ENCODE data around the gene NDUFB8. TPM values are rescaled to one million over a fixed set of nuclear protein-coding genes. Genes with fewer than 3 reads are reported as not detected.

NDUFB8 gene
- total and polyA plus RNA-seq, 10 of the 15 experiments (the other 5 are each of a cell fraction or from before 2014, with no cell fraction given): 180 to 572 (median 382) TPM

GRCh38 chr10:100516847-100517246 lies 12.8 kb downstream of the NDUFB8 start:
- no peak for TF ChIP-seq BRCA1 (IDR thresholded peaks at IDR 0.05; ENCODE audit: low read depth, low read length)
- TF ChIP-seq POLR2A (IDR thresholded peaks at IDR 0.05; ENCODE audit: low read depth, low read length): no peak
- TF ChIP-seq ZNF384 (IDR thresholded peaks at IDR 0.05; ENCODE audit: borderline replicate concordance, low read depth, low read length): no peak
- no peak for TF ChIP-seq IRF5 (IDR thresholded peaks at IDR 0.05; ENCODE audit: borderline replicate concordance)
- TF ChIP-seq TCF3 (IDR thresholded peaks at IDR 0.05; ENCODE audit: borderline replicate concordance, insufficient read depth, low read depth, low read length): no peak
- TF ChIP-seq RAD21 (IDR thresholded peaks at IDR 0.05; ENCODE audit: insufficient read depth, low read depth, low read length): no peak
- no peak for TF ChIP-seq KAT2A (conservative IDR thresholded peaks at IDR 0.05; ENCODE audit: control insufficient read depth, low read depth, low read length)
- TF ChIP-seq CTCF (IDR thresholded peaks at IDR 0.05 in 2 of 3, conservative IDR thresholded peaks at IDR 0.05 in 1 of 3; ENCODE audit: control insufficient read depth in 2 of 3, extremely low read depth in 1 of 3, insufficient read depth in 1 of 3, low read depth in 3 of 3, low read length in 3 of 3): peak; percentile 5 to 11 (median 7); a peak in 1 of 6 replicates
- SMC1A ChIA-PET (ENCODE audit: uncharacterized antibody, unreplicated experiment): interaction anchor here (2.4 to 3.8 kb wide), 2 partner anchors 10 to 139 kb away, joined by 5 to 23 read pairs; no protein-coding TSS in a partner anchor
- Histone ChIP-seq H4K20me1 (ENCODE audit: control insufficient read depth, insufficient read depth) (no peaks in the 10 kb centered on the region), H3K4me3 (no peak overlapping the region), H3K4me2 (ENCODE audit: control insufficient read depth, insufficient read depth) (no peak overlapping the region), H3K27me3 (replicated peaks in 1 of 2; ENCODE audit: control insufficient read depth in 2 of 2, insufficient read depth in 2 of 2, low read length in 1 of 2) (no peaks in the 10 kb centered on the region), H3K4me1 (ENCODE audit: control insufficient read depth, insufficient read depth, low read length) (no peaks in the 10 kb centered on the region), H2AFZ (ENCODE audit: control insufficient read depth, low read depth, low read length) (no peak overlapping the region), H3K79me2 (ENCODE audit: control insufficient read depth, insufficient read depth, low read length) (no peaks in the 10 kb centered on the region), H3K9me3 (replicated peaks; ENCODE audit: control insufficient read depth, insufficient read depth, low read length) (no peaks in the 10 kb centered on the region), H3K27ac (ENCODE audit: control insufficient read depth, insufficient read depth) (no peak overlapping the region), H3K36me3 (ENCODE audit: control insufficient read depth in 2 of 2, insufficient read depth in 2 of 2, low read length in 1 of 2) (no peaks in the 10 kb centered on the region; a peak in 2 of 4 replicates), H3K9ac (ENCODE audit: control insufficient read depth, insufficient read depth, low read length) (no peak overlapping the region)
- ATAC-seq (peak; percentile 30; the same call in 1 of the 3 replicates), FAIRE-seq (no peak), DNase-seq (ENCODE audit: low read depth, low spot score) (no peak)
- in situ Hi-C loops (cut with MboI) (no loop called here), intact Hi-C loops (cut with micrococcal nuclease; ENCODE audit: unreplicated experiment) (no loop called here)
- no TSS peak for BruUV-seq (replicated peaks)
- CTCF ChIA-PET: interaction anchor here (0.7 to 3.5 kb wide), 11 partner anchors 8 to 670 kb away, joined by 3 to 49 read pairs (median 28); partner anchors contain the start of genes HIF1AN and SCD
- POLR2A ChIA-PET: no interaction called here
- 97% methylated on average over 2 of the region's 2 CpGs for WGBS (ENCODE audit: insufficient coverage, insufficient replicate concordance, low lambda C conversion rate, missing lambda C conversion rate)
- RAD21 ChIA-PET (ENCODE audit: unreplicated experiment): interaction anchor here (1.0 kb wide), 1 partner anchor 39 kb away, joined by 3 read pairs; no protein-coding TSS in a partner anchor

Measured in GM12878 (cell line).